GM12878 (cell line): ENCODE measurements around the gene IFNGR2. TPM values are rescaled to one million over a fixed set of nuclear protein-coding genes. Genes with fewer than 3 reads are reported as not detected.
A peak's percentile ranks its signal among the peaks of the same experiment; 100 is the strongest.

Experiments
- BACH1 ChIP-seq: fragments of 450-650 bp; IDR thresholded peaks from 2 replicates; pipeline ENCODE4 v1.6.1; 2017; ENCODE audit warnings: mild to moderate bottlenecking, borderline replicate concordance
- EGR1 ChIP-seq, 2 experiments: IDR thresholded peaks; 1 replicate in 1 of 2; 2 replicates in 1 of 2; pipeline ENCODE4 v1.6.1; 2011 to 2012; ENCODE audit warnings: low read depth in 2 of 2, low read length in 2 of 2, borderline replicate concordance in 1 of 2, mild to moderate bottlenecking in 1 of 2, moderate library complexity in 1 of 2
- EP300 ChIP-seq, 2 experiments: fragments of 150-350 bp in 1 of 2; IDR thresholded peaks; 2 replicates each; pipeline ENCODE4 v1.6.1; 2011 to 2012; ENCODE audit warnings: low read depth in 2 of 2, low read length in 2 of 2, borderline replicate concordance in 1 of 2, improper control_type of control experiment in 1 of 2, inconsistent platforms in 1 of 2; ENCODE audit not compliant: control insufficient read depth in 1 of 2
- IRF4 ChIP-seq: IDR thresholded peaks from 2 replicates; pipeline ENCODE4 v1.6.1; 2011; ENCODE audit warnings: low read depth, low read length
- IRF5 ChIP-seq: fragments of 450-650 bp; IDR thresholded peaks from 2 replicates; pipeline ENCODE4 v1.6.1; 2017; ENCODE audit warnings: borderline replicate concordance
- JUNB ChIP-seq: IDR thresholded peaks from 2 replicates; pipeline ENCODE4 v1.6.1; 2016; ENCODE audit warnings: antibody characterized with exemption, mild to moderate bottlenecking
- JUND ChIP-seq: IDR thresholded peaks from 2 replicates; pipeline ENCODE4 v1.6.1; 2012; ENCODE audit warnings: low read depth, mild to moderate bottlenecking, low read length, improper control_type of control experiment, moderate library complexity
- MTA2 ChIP-seq: fragments of 450-650 bp; IDR thresholded peaks from 2 replicates; pipeline ENCODE4 v1.6.1; 2016; ENCODE audit warnings: low read depth, mild to moderate bottlenecking, moderate library complexity
- MYB ChIP-seq: fragments of 150-350 bp; IDR thresholded peaks from 2 replicates; pipeline ENCODE4 v1.6.1; 2014; ENCODE audit warnings: mild to moderate bottlenecking, low read depth, low read length, borderline replicate concordance
- NFIC ChIP-seq: IDR thresholded peaks from 2 replicates; pipeline ENCODE4 v1.6.1; 2012; ENCODE audit warnings: low read depth, mild to moderate bottlenecking, inconsistent platforms, low read length, moderate library complexity
- NFXL1 ChIP-seq: fragments of 450-650 bp; IDR thresholded peaks from 2 replicates; pipeline ENCODE4 v1.6.1; 2017; ENCODE audit warnings: antibody characterized with exemption, mild to moderate bottlenecking, borderline replicate concordance
- NRF1 ChIP-seq: conservative IDR thresholded peaks from 2 replicates; pipeline ENCODE4 v1.6.1; 2011; ENCODE audit warnings: mild to moderate bottlenecking, low read depth, low read length, improper control_type of control experiment
- REST ChIP-seq: IDR thresholded peaks from 2 replicates; pipeline ENCODE4 v1.6.1; 2012; ENCODE audit warnings: mild to moderate bottlenecking, low read depth, low read length
- SMC3 ChIP-seq: IDR thresholded peaks from 2 replicates; pipeline ENCODE4 v1.6.1; 2011; ENCODE audit warnings: low read length, improper control_type of control experiment, borderline replicate concordance
- ZBTB33 ChIP-seq: fragments of 450-650 bp; IDR thresholded peaks from 2 replicates; pipeline ENCODE4 v1.6.1; 2017; ENCODE audit warnings: mild to moderate bottlenecking
- ZNF687 ChIP-seq: fragments of 450-650 bp; IDR thresholded peaks from 2 replicates; pipeline ENCODE4 v1.6.1; 2017; ENCODE audit warnings: mild to moderate bottlenecking, moderate library complexity
- ZSCAN29 ChIP-seq: fragments of 450-650 bp; IDR thresholded peaks from 2 replicates; pipeline ENCODE4 v1.6.1; 2017; ENCODE audit warnings: mild to moderate bottlenecking, moderate library complexity
- polyA plus RNA-seq, 11 experiments: library from polyadenylated mRNA; depleted of rRNA in 4 of 11; unstranded in 6 of 11; stranded (reverse) in 5 of 11; fragments of >200 nt; fragmentation: Nextera tagmentation in 4 of 11; fragmentation: Illumina TruSeq in 1 of 11; extraction: Ambion mirVana in 4 of 11; extraction: Trizol in 1 of 11; gene quantifications; 1 replicate in 1 of 11; 2 replicates in 10 of 11; pipeline versions ENCODE4 v1.2.1 to v1.2.3, GENCODE V29; 2011 to 2016; ENCODE audit warnings: inconsistent platforms in 2 of 11, missing spikeins in 2 of 11, low read depth in 1 of 11
- total RNA-seq, 4 experiments: library from RNA; depleted of rRNA in 3 of 4; stranded (reverse); fragments of >200 nt in 3 of 4; fragmentation: Illumina TruSeq in 1 of 4; extraction: Trizol in 1 of 4; gene quantifications; 2 replicates each; pipeline versions ENCODE4 v1.2.1 to v1.2.3, GENCODE V29; 2013 to 2021

Gene IFNGR2
- total and polyA plus RNA-seq, 10 of the 15 experiments (the other 5 are each of a cell fraction or from before 2014, with no cell fraction given): 23.6 to 98.8 (median 77.0) TPM

GRCh38 chr21:33433425-33434114, 30.4 kb downstream of the IFNGR2 start (continued):
- TF ChIP-seq ZNF687 (no peak), MTA2 (no peak), NRF1 (no peak), EGR1 (IDR thresholded peaks at IDR 0.05; ENCODE audit: borderline replicate concordance in 1 of 2, low read depth in 2 of 2, low read length in 2 of 2) (no peak), SMC3 (no peak), ZSCAN29 (no peak), REST (no peak), EP300 (IDR thresholded peaks at IDR 0.05; ENCODE audit: borderline replicate concordance in 1 of 2, control insufficient read depth in 1 of 2, low read depth in 2 of 2, low read length in 2 of 2) (0 out of 4 replicates have a peak, but pooled peaks of 1 of the 2 experiments have one; percentile 19), MYB (no peak), BACH1 (no peak), JUND (no peak), JUNB (no peak), IRF4 (0 out of 2 replicates have a peak, but pooled peaks have one; percentile 58), ZBTB33 (no peak), NFIC (0 out of 2 replicates have a peak, but pooled peaks have one; percentile 42), NFXL1 (no peak), IRF5 (no peak)
